Breast epithelium (tissue), 4 donors: ENCODE measurements around the gene HGFAC. TPM values are rescaled to one million over a fixed set of nuclear protein-coding genes. Genes with fewer than 3 reads are reported as not detected.

Source experiments
- DNase-seq, 2 donors: peaks; one replicate each; pipeline ENCODE4 v3.0.0-alpha.2; 2019; ENCODE audit warnings: low spot score in 2 of 2
- H3K27ac ChIP-seq, 2 donors: fragments of 200-600 bp; sonication (generic) in 1 of 2; one replicate each; pipeline ENCODE4 v1.5.1; 2016 to 2019; ENCODE audit warnings: mild to moderate bottlenecking in 1 of 2
- H3K27me3 ChIP-seq, 2 donors: fragments of 200-600 bp; sonication (generic) in 1 of 2; one replicate each; pipeline versions ENCODE4 v1.5.1 to v1.6.0; 2017 to 2019; ENCODE audit warnings: control low read depth in 1 of 2, mild to moderate bottlenecking in 1 of 2
- H3K36me3 ChIP-seq: fragments of 200-600 bp; one replicate; pipeline ENCODE4 v1.5.1; 2019
- H3K4me1 ChIP-seq, 2 donors: fragments of 200-600 bp; sonication (generic); one replicate each; pipeline ENCODE4 v1.5.1; 2016 to 2019; ENCODE audit warnings: control low read depth in 1 of 2
- H3K4me3 ChIP-seq, 3 donors: fragments of 200-600 bp; sonication (generic); 1 replicate in 2 of 3; 2 replicates in 1 of 3; pipeline ENCODE4 v1.5.1; 2016 to 2019; ENCODE audit warnings: mild to moderate bottlenecking in 3 of 3, moderate library complexity in 2 of 3
- H3K9me3 ChIP-seq, 2 donors: fragments of 200-600 bp; sonication (generic) in 1 of 2; one replicate each; pipeline ENCODE4 v1.5.1; 2016 to 2019; ENCODE audit warnings: control low read depth in 1 of 2
- CTCF ChIP-seq, 3 donors: fragments of 450-650 bp; IDR thresholded peaks; one replicate each; pipeline ENCODE4 v1.5.1; 2016 to 2017; ENCODE audit warnings: antibody characterized with exemption in 3 of 3, mild to moderate bottlenecking in 3 of 3, moderate library complexity in 3 of 3
- POLR2A ChIP-seq: fragments of 450-650 bp; IDR thresholded peaks from one replicate; pipeline ENCODE4 v1.6.1; 2016; ENCODE audit warnings: antibody characterized with exemption, mild to moderate bottlenecking, moderate library complexity
- POLR2AphosphoS5 ChIP-seq, 3 donors: sonication (generic); formaldehyde crosslinking; IDR thresholded peaks; one replicate each; pipeline ENCODE4 v1.6.1; 2017; ENCODE audit warnings: antibody characterized with exemption in 3 of 3
- intact Hi-C: fragments of 100-400 bp; cut with DNase I; formaldehyde crosslinking; loops from one replicate; pipeline ENCODE4 v1.15.1; 2023; ENCODE audit warnings: low total_unique reads
- total RNA-seq, 3 donors: library from RNA; depleted of rRNA; stranded (reverse); fragments of >200 nt; gene quantifications; one replicate each; pipeline ENCODE4 v1.1.0, GENCODE V29; 2016

Gene HGFAC
- total RNA-seq, 3 donors from 2014 or later: 0.59 to 1.3 TPM; not detected in 1

GRCh38 chr4:3477750-3478430 lies 36.1 kb downstream of the HGFAC start:
- no peak overlapping the region for H3K27ac ChIP-seq
- H3K4me1 ChIP-seq: no peaks in the 10 kb centered on the region
- intact Hi-C loops: loop anchor here (2.0 kb wide), 1 partner anchor 67 kb away; no protein-coding TSS in a partner anchor
- H3K4me3 ChIP-seq: no peak overlapping the region
- TF ChIP-seq POLR2AphosphoS5 (IDR thresholded peaks at IDR 0.05) (no peak), CTCF (IDR thresholded peaks at IDR 0.05) (no peak), POLR2A (no peak)
- no peaks in the 10 kb centered on the region for H3K36me3 ChIP-seq
- no peak for DNase-seq
- peaks cover 0 to 10% of the 10 kb centered on the region in 2 donors for H3K27me3 ChIP-seq
- H3K9me3 ChIP-seq: no peaks in the 10 kb centered on the region

GRCh38 chr4:3478446-3479357 lies 36.9 kb downstream of the HGFAC start:
- no peak for DNase-seq
- Histone ChIP-seq H3K4me3 (no peak overlapping the region), H3K9me3 (no peaks in the 10 kb centered on the region), H3K27ac (no peak overlapping the region), H3K27me3 (peaks cover 0 to 16% of the 10 kb centered on the region in 2 donors), H3K4me1 (no peaks in the 10 kb centered on the region), H3K36me3 (no peaks in the 10 kb centered on the region)
- TF ChIP-seq POLR2A (no peak), POLR2AphosphoS5 (IDR thresholded peaks at IDR 0.05) (no peak), CTCF (IDR thresholded peaks at IDR 0.05) (no peak)
- intact Hi-C loops: loop anchor here (2.0 kb wide), 1 partner anchor 68 kb away; no protein-coding TSS in a partner anchor

GRCh38 chr4:3479358-3480101 lies 37.8 kb downstream of the HGFAC start:
- H3K4me1 ChIP-seq: peaks cover 2% of the 10 kb centered on the region in 2 donors
- peaks cover 0 to 21% of the 10 kb centered on the region in 2 donors for H3K27me3 ChIP-seq
- intact Hi-C loops: loop anchor here (2.0 kb wide), 1 partner anchor 69 kb away; no protein-coding TSS in a partner anchor
- H3K4me3 ChIP-seq: no peak overlapping the region
- H3K9me3 ChIP-seq: no peaks in the 10 kb centered on the region
- DNase-seq: no peak
- no peak overlapping the region for H3K27ac ChIP-seq
- TF ChIP-seq POLR2A (no peak), POLR2AphosphoS5 (IDR thresholded peaks at IDR 0.05) (no peak), CTCF (IDR thresholded peaks at IDR 0.05) (no peak)
- no peaks in the 10 kb centered on the region for H3K36me3 ChIP-seq

GRCh38 chr4:3480528-3481112 lies 38.9 kb downstream of the HGFAC start:
- no peaks in the 10 kb centered on the region for H3K9me3 ChIP-seq
- no peak for TF ChIP-seq POLR2A
- peak; percentile 67 to 92 (median 91) for TF ChIP-seq CTCF (IDR thresholded peaks at IDR 0.05)
- TF ChIP-seq POLR2AphosphoS5 (IDR thresholded peaks at IDR 0.05): no peak
- H3K27ac ChIP-seq: no peak overlapping the region
- no peak overlapping the region for H3K4me3 ChIP-seq
- peak; percentile 63 to 81 for DNase-seq
- no peaks in the 10 kb centered on the region for H3K36me3 ChIP-seq
- intact Hi-C loops: no loop called here
- H3K4me1 ChIP-seq: peaks cover 6 to 13% of the 10 kb centered on the region in 2 donors
- peaks cover 0 to 24% of the 10 kb centered on the region in 2 donors for H3K27me3 ChIP-seq
